CD4-positive, alpha-beta T cell treated with Interleukin-17A for 1 hour (primary cell): Measurements from ENCODE around the gene TTC12.

Experiments
- DNase-seq: peaks from one replicate; pipeline ENCODE4 v3.0.0-alpha.2; 2020

The TTC12 gene

GRCh38 chr11:113331441-113331840 is 17.1 kb downstream of the TTC12 start:
- DNase-seq = no peak

GRCh38 chr11:113332023-113332422 is 17.6 kb downstream of the TTC12 start:
- no peak for DNase-seq

- no peak for DNase-seq
These were observed 18.4 kb downstream of the TTC12 start for GRCh38 chr11:113332638-113333329.

- DNase-seq = no peak
These were observed 19.8 kb downstream of the TTC12 start for GRCh38 chr11:113334183-113334582.

- no peak for DNase-seq
These were observed 24.3 kb downstream of the TTC12 start for GRCh38 chr11:113338730-113339129.

GRCh38 chr11:113339929-113340589 is 25.7 kb downstream of the TTC12 start:
- no peak for DNase-seq

GRCh38 chr11:113341388-113342165 is 27.2 kb downstream of the TTC12 start:
- DNase-seq = no peak

- DNase-seq = no peak
These were observed 31.6 kb downstream of the TTC12 start for GRCh38 chr11:113345978-113346377.

- no peak for DNase-seq
These were observed 35.1 kb downstream of the TTC12 start for GRCh38 chr11:113349528-113349927.

GRCh38 chr11:113350336-113351067 is 36.1 kb downstream of the TTC12 start:
- DNase-seq = no peak

- no peak for DNase-seq
These were observed 36.7 kb downstream of the TTC12 start for GRCh38 chr11:113351068-113351450.

- DNase-seq = no peak
These were observed 37.1 kb downstream of the TTC12 start for GRCh38 chr11:113351480-113351879.

GRCh38 chr11:113356203-113356602 is 41.8 kb downstream of the TTC12 start:
- DNase-seq = no peak

GRCh38 chr11:113363406-113363805 is 49.0 kb downstream of the TTC12 start:
- no peak for DNase-seq

GRCh38 chr11:113363996-113364641 is 49.7 kb downstream of the TTC12 start:
- no peak for DNase-seq

- DNase-seq = no peak
These were observed 51.5 kb downstream of the TTC12 start for GRCh38 chr11:113365895-113366294.

GRCh38 chr11:113369411-113369810 is 55.0 kb downstream of the TTC12 start:
- DNase-seq = no peak

GRCh38 chr11:113370634-113371033 is 56.3 kb downstream of the TTC12 start:
- DNase-seq = no peak

- DNase-seq = no peak
These were observed 57.9 kb downstream of the TTC12 start for GRCh38 chr11:113372309-113372708.

- no peak for DNase-seq
These were observed 58.9 kb downstream of the TTC12 start for GRCh38 chr11:113373306-113373705.

- DNase-seq = no peak
These were observed 59.7 kb downstream of the TTC12 start for GRCh38 chr11:113373981-113374560.

GRCh38 chr11:113375402-113375801 is 61.0 kb downstream of the TTC12 start:
- no peak for DNase-seq
